ENCODE measurements around the gene PRADC1.

The PRADC1 gene

DNA sequence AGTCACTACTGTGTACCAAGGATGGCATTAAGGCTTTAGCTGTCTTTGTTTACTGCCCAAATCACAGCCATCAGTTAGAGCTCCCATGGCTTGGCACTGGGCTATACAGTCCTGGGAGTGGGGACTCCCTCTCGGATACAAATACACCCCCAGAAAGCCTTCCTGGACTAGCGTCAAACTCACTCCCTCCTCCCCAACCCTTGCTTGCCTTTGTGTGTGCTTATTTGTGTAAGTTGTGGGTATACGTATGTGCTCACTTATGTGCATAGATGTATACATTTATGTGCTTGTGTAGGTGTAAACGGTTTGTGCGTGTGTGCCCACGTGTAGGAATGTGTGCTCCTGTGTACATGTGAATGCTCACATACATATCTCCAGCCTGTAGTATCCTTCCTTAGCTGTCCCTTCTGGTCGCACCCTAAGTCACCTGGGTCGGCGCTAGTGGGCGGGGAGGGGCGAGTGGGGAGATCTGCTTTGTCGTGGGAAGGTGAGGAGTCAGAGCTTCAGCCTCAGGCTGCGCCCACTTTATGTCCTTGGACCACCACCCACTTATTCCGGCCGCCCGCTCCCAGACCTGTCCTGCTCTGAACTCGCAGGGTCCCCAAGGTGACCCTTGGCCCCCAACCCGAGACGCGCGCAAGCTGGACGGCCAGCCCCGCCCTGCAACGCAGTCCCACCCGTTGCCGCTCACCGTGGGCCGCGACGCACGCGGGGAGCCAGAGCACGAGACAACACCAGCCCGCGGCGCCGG, 461 bp downstream of the PRADC1 start:
- TF ChIP-seq, protein P1, sequence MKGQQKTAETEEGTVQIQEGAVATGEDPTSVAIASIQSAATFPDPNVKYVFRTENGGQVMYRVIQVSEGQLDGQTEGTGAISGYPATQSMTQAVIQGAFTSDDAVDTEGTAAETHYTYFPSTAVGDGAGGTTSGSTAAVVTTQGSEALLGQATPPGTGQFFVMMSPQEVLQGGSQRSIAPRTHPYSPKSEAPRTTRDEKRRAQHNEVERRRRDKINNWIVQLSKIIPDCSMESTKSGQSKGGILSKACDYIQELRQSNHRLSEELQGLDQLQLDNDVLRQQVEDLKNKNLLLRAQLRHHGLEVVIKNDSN (IDR thresholded peaks at IDR 0.05), result no peak
- TF ChIP-seq, protein P2, sequence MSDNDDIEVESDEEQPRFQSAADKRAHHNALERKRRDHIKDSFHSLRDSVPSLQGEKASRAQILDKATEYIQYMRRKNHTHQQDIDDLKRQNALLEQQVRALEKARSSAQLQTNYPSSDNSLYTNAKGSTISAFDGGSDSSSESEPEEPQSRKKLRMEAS (IDR thresholded peaks at IDR 0.05), result no peak
- TF ChIP-seq ZBTB7A (IDR thresholded peaks at IDR 0.05; ENCODE audit: low read depth), result no peak
- TF ChIP-seq CEBPB (IDR thresholded peaks at IDR 0.05), result no peak
- no peak; the same call in 1 of the 2 replicates for TF ChIP-seq TAF1 (IDR thresholded peaks at IDR 0.05; ENCODE audit: low read depth)
- no peak for TF ChIP-seq YY1 (IDR thresholded peaks at IDR 0.05; ENCODE audit: low read depth)
- TF ChIP-seq RAD21 (IDR thresholded peaks at IDR 0.05; ENCODE audit: low read depth), result no peak
- no peak for TF ChIP-seq CREB1 (IDR thresholded peaks at IDR 0.05; ENCODE audit: low read depth)
- TF ChIP-seq, protein P3, sequence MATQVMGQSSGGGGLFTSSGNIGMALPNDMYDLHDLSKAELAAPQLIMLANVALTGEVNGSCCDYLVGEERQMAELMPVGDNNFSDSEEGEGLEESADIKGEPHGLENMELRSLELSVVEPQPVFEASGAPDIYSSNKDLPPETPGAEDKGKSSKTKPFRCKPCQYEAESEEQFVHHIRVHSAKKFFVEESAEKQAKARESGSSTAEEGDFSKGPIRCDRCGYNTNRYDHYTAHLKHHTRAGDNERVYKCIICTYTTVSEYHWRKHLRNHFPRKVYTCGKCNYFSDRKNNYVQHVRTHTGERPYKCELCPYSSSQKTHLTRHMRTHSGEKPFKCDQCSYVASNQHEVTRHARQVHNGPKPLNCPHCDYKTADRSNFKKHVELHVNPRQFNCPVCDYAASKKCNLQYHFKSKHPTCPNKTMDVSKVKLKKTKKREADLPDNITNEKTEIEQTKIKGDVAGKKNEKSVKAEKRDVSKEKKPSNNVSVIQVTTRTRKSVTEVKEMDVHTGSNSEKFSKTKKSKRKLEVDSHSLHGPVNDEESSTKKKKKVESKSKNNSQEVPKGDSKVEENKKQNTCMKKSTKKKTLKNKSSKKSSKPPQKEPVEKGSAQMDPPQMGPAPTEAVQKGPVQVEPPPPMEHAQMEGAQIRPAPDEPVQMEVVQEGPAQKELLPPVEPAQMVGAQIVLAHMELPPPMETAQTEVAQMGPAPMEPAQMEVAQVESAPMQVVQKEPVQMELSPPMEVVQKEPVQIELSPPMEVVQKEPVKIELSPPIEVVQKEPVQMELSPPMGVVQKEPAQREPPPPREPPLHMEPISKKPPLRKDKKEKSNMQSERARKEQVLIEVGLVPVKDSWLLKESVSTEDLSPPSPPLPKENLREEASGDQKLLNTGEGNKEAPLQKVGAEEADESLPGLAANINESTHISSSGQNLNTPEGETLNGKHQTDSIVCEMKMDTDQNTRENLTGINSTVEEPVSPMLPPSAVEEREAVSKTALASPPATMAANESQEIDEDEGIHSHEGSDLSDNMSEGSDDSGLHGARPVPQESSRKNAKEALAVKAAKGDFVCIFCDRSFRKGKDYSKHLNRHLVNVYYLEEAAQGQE (IDR thresholded peaks at IDR 0.05; ENCODE audit: low read depth), result no peak
- TF ChIP-seq NFIC (IDR thresholded peaks at IDR 0.05), result no peak
- TF ChIP-seq TEAD4 (IDR thresholded peaks at IDR 0.05), result no peak
- no peak for TF ChIP-seq TCF12 (IDR thresholded peaks at IDR 0.05; ENCODE audit: low read depth)
- no peak for TF ChIP-seq EP300 (IDR thresholded peaks at IDR 0.05; ENCODE audit: borderline replicate concordance)
- TF ChIP-seq FOXM1 (IDR thresholded peaks at IDR 0.05; ENCODE audit: borderline replicate concordance, low read depth), result no peak
- TF ChIP-seq EGR1 (IDR thresholded peaks at IDR 0.05), result no peak

DNA sequence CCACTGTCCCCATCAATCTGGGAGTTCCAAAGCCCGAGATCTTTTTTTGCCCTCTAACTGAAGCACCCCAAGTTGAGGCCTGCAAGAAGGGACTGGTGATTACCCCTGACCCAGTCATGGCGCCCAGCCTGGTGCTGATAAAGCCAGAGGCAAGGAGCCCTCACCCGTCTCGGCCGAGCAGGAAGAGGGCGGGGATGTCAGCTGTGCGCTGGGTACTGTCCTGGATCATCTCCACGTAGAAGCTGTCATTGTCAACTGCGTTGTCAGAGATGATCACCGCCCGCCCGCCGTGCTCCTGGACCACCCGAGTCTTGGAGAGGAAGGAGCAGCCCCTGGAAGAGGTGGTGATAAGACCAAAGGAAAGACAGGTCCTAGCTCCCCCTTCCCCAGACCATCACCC, 4.4 kb downstream of the PRADC1 start:
- no peak for TF ChIP-seq TAF1 (IDR thresholded peaks at IDR 0.05; ENCODE audit: low read depth)
- TF ChIP-seq RAD21 (IDR thresholded peaks at IDR 0.05; ENCODE audit: low read depth), result no peak
- no peak for TF ChIP-seq TCF12 (IDR thresholded peaks at IDR 0.05; ENCODE audit: low read depth)

DNA sequence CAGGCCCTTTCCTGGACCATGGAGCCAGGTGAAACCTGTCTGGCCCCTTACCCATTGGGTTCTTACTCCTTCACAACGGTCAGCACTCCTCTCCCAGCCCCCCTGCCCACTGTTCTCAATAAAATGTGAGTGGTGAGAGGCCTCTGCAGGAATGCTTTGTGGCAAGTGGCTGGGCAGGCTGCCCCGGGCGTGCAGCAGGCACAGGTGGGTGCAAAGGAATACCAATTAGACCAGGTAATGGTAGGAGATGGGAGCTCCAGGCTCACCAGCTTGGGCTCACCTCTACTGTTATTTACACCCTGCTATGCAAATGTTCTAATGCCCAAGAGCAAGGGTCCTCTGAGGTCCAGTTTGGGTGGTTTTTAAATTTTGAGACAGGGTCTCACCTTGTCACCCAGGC, 6.0 kb downstream of the PRADC1 start:
- TF ChIP-seq CREB1 (IDR thresholded peaks at IDR 0.05; ENCODE audit: low read depth) (no peak), FOXM1 (IDR thresholded peaks at IDR 0.05; ENCODE audit: borderline replicate concordance, low read depth) (no peak), EP300 (IDR thresholded peaks at IDR 0.05; ENCODE audit: borderline replicate concordance) (no peak), NFIC (IDR thresholded peaks at IDR 0.05) (no peak), CEBPB (IDR thresholded peaks at IDR 0.05) (no peak), YY1 (IDR thresholded peaks at IDR 0.05; ENCODE audit: low read depth) (no peak), ZBTB7A (IDR thresholded peaks at IDR 0.05; ENCODE audit: low read depth) (no peak), TAF1 (IDR thresholded peaks at IDR 0.05; ENCODE audit: low read depth) (no peak), TCF12 (IDR thresholded peaks at IDR 0.05; ENCODE audit: low read depth) (no peak), RAD21 (IDR thresholded peaks at IDR 0.05; ENCODE audit: low read depth) (no peak)
- TF ChIP-seq, protein P3 (IDR thresholded peaks at IDR 0.05; ENCODE audit: low read depth), result no peak
- TF ChIP-seq, protein P1 (IDR thresholded peaks at IDR 0.05), result no peak

DNA sequence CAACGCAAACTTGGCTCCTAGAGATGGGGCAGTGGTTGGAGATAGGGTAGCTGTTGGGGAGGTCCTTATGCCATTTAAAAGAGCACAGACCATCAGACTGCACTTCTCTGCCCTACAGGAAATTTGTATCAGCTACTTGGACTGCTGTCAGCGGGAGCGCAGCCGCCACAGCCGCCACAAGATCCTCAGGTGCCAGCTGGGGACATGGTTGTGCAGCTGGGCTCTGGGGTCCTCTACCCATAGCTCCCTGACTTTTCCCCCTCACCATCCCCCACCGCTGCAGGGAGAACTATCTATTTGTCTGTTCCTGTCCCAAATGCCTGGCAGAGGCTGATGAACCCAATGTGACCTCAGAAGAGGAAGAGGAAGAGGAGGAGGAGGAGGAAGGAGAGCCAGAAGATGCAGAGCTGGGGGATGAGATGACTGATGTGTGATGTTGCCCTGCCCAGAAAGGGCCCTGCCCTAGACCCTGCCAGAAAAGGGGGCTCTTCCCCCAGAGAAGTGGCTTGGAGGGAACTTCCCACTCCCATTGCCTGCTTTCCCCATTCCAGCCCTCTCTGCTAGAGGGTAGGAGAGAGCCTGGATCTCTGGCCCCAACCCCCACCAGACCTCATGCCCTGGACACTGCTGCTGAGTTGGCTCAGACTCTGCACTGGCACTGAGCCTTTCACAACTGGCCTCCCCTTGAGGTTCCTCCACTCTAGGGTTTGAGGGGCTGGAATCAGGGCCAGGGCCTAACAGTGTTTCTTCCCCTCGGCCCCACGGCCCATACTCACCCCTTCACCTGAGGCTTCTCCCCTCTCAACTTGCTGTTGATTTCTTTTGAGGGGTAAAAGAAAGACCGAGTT, 7.3 kb downstream of the PRADC1 start:
- TF ChIP-seq CEBPB (IDR thresholded peaks at IDR 0.05) (no peak), FOXM1 (IDR thresholded peaks at IDR 0.05; ENCODE audit: borderline replicate concordance, low read depth) (no peak)

DNA sequence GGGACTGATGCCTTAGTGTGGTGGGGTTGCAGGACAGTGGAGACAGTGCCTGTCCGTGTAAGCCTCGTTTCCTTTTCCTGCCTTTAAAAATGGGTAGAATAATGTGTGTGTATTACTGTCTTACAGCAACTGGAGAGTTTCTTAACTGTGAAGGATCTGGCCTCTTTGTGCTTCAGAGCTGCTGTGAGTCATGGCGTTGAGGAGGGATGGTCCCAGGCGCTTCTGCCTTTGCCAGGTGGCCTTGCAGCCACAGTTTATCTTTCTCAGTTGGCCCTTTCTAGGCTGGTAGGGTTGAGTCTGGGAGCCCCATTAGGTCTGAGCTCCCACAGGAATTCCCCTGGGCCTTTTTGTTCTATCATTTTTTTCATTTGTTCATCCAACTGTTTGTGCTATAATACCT, 9.2 kb downstream of the PRADC1 start:
- no peak for TF ChIP-seq ZBTB7A (IDR thresholded peaks at IDR 0.05; ENCODE audit: low read depth)
- no peak for TF ChIP-seq CREB1 (IDR thresholded peaks at IDR 0.05; ENCODE audit: low read depth)
- TF ChIP-seq EGR1 (IDR thresholded peaks at IDR 0.05), result no peak
- no peak for TF ChIP-seq TCF12 (IDR thresholded peaks at IDR 0.05; ENCODE audit: low read depth)
- no peak for TF ChIP-seq EP300 (IDR thresholded peaks at IDR 0.05; ENCODE audit: borderline replicate concordance)
- no peak for TF ChIP-seq TEAD4 (IDR thresholded peaks at IDR 0.05)
- no peak for TF ChIP-seq YY1 (IDR thresholded peaks at IDR 0.05; ENCODE audit: low read depth)
- TF ChIP-seq RAD21 (IDR thresholded peaks at IDR 0.05; ENCODE audit: low read depth), result no peak
- TF ChIP-seq NFIC (IDR thresholded peaks at IDR 0.05), result no peak
- TF ChIP-seq FOXM1 (IDR thresholded peaks at IDR 0.05; ENCODE audit: borderline replicate concordance, low read depth), result no peak
- TF ChIP-seq, protein P2 (IDR thresholded peaks at IDR 0.05), result no peak
- TF ChIP-seq, protein P3 (IDR thresholded peaks at IDR 0.05; ENCODE audit: low read depth), result no peak
- TF ChIP-seq, protein P1 (IDR thresholded peaks at IDR 0.05), result no peak
- TF ChIP-seq TAF1 (IDR thresholded peaks at IDR 0.05; ENCODE audit: low read depth), result no peak
